PC-9 (cell line): ENCODE results near the gene MRPL17. TPM values are rescaled to one million over a fixed set of nuclear protein-coding genes. Genes with fewer than 3 reads are reported as not detected.

ENCODE experiments used
- BruUV-seq: library from RNA; stranded (reverse); fragments of 400-500 nt; replicated peaks from 2 replicates; lab custom pipeline; 2021; lab: Mats Ljungman, UMichigan
- CTCF ChIA-PET: fragments of 300-600 bp; sonication (Branson Sonifier 250); formaldehyde crosslinking; loops from one replicate; lab custom pipeline; 2022; ENCODE audit warnings: antibody characterized with exemption; lab: Charles Lee
- POLR2A ChIA-PET: fragments of 300-600 bp; sonication (Branson Sonifier 250); formaldehyde crosslinking; loops from one replicate; lab custom pipeline; 2022; ENCODE audit warnings: antibody characterized with exemption; ENCODE audit not compliant: unreplicated experiment; lab: Charles Lee
- DNase-seq, 2 experiments: peaks; one replicate each; pipeline versions ENCODE4 v3.0.0 to v3.0.0-alpha.2; 2015 to 2022; ENCODE audit warnings: mixed read lengths in 1 of 2
- H2AFZ ChIP-seq: fragments of 200-600 bp; sonication (generic); 2 replicates; pipeline ENCODE4 v1.8.1; 2017; ENCODE audit warnings: antibody characterized with exemption
- H3F3A ChIP-seq: fragments of 200-600 bp; sonication (generic); 2 replicates; pipeline ENCODE4 v1.8.1; 2017; ENCODE audit warnings: antibody characterized with exemption, mild to moderate bottlenecking, low read depth; ENCODE audit not compliant: insufficient read depth
- H3K27ac ChIP-seq: fragments of 200-600 bp; sonication (generic); 2 replicates; pipeline ENCODE4 v1.6.1; 2016; ENCODE audit warnings: mixed run types
- H3K27me3 ChIP-seq: fragments of 200-600 bp; sonication (generic); 2 replicates; pipeline ENCODE4 v1.6.1; 2016; ENCODE audit warnings: low read depth, mixed run types; ENCODE audit not compliant: insufficient read depth
- H3K36me3 ChIP-seq: fragments of 200-600 bp; sonication (generic); 2 replicates; pipeline ENCODE4 v1.6.1; 2016; ENCODE audit warnings: low read depth, mixed run types
- H3K4me1 ChIP-seq: fragments of 200-600 bp; sonication (generic); replicated peaks from 2 replicates; pipeline ENCODE4 v1.6.1; 2016; ENCODE audit warnings: mixed run types; ENCODE audit not compliant: insufficient read depth
- H3K4me2 ChIP-seq: fragments of 200-600 bp; sonication (generic); 2 replicates; pipeline ENCODE4 v1.6.1; 2017; ENCODE audit warnings: mixed run types
- H3K4me3 ChIP-seq: fragments of 200-600 bp; sonication (generic); 2 replicates; pipeline ENCODE4 v1.6.1; 2016; ENCODE audit warnings: mixed run types
- H3K79me2 ChIP-seq: fragments of 200-600 bp; sonication (generic); 2 replicates; pipeline ENCODE4 v1.6.1; 2017; ENCODE audit warnings: low read depth, mixed run types
- H3K9me2 ChIP-seq: fragments of 200-600 bp; sonication (generic); 2 replicates; pipeline ENCODE4 v1.8.1; 2017; ENCODE audit warnings: mild to moderate bottlenecking; ENCODE audit not compliant: insufficient read depth
- H3K9me3 ChIP-seq: fragments of 200-600 bp; sonication (generic); 2 replicates; pipeline ENCODE4 v1.8.1; 2016; ENCODE audit warnings: low read depth; ENCODE audit not compliant: insufficient read depth
- H4K20me1 ChIP-seq: fragments of 200-600 bp; sonication (generic); 2 replicates; pipeline ENCODE4 v1.8.1; 2017; ENCODE audit not compliant: insufficient read depth
- EZH2 ChIP-seq: fragments of 200-600 bp; sonication (generic); IDR thresholded peaks from 2 replicates; pipeline ENCODE4 v1.8.0; 2017; ENCODE audit warnings: antibody characterized with exemption, low read depth
- intact Hi-C: fragments of 100-400 bp; cut with micrococcal nuclease; formaldehyde crosslinking; loops from one replicate; pipeline ENCODE4 v1.10.0; 2022; ENCODE audit not compliant: unreplicated experiment
- total RNA-seq: library from RNA; stranded (reverse); gene quantifications from 2 replicates; pipeline ENCODE4 v1.2.3, GENCODE V29; 2021
- TF ChIP-seq, protein P1 (sequence below): fragments of 200-600 bp; sonication (generic); conservative IDR thresholded peaks from 2 replicates; pipeline ENCODE4 v1.6.1; 2017; ENCODE audit warnings: mixed run types, antibody characterized with exemption, mild to moderate bottlenecking, moderate library complexity

The MRPL17 gene
- total RNA-seq, 1 experiment from 2014 or later, result 35.5 TPM

GRCh38 chr11:6653097-6653496, 30.0 kb downstream of the MRPL17 start:
- Histone ChIP-seq H3K4me2 (no peak overlapping the region), H4K20me1 (no peaks in the 10 kb centered on the region), H3K36me3 (no peaks in the 10 kb centered on the region), H3K27ac (no peak overlapping the region), H3K27me3 (peaks cover 2% of the 10 kb centered on the region; the same call in 1 of the 2 replicates), H3F3A (no peaks in the 10 kb centered on the region), H3K79me2 (no peaks in the 10 kb centered on the region), H3K9me3 (no peaks in the 10 kb centered on the region), H2AFZ (no peak overlapping the region), H3K9me2 (no peaks in the 10 kb centered on the region), H3K4me3 (no peak overlapping the region), H3K4me1 (no peaks in the 10 kb centered on the region)
- TF ChIP-seq, protein P1, sequence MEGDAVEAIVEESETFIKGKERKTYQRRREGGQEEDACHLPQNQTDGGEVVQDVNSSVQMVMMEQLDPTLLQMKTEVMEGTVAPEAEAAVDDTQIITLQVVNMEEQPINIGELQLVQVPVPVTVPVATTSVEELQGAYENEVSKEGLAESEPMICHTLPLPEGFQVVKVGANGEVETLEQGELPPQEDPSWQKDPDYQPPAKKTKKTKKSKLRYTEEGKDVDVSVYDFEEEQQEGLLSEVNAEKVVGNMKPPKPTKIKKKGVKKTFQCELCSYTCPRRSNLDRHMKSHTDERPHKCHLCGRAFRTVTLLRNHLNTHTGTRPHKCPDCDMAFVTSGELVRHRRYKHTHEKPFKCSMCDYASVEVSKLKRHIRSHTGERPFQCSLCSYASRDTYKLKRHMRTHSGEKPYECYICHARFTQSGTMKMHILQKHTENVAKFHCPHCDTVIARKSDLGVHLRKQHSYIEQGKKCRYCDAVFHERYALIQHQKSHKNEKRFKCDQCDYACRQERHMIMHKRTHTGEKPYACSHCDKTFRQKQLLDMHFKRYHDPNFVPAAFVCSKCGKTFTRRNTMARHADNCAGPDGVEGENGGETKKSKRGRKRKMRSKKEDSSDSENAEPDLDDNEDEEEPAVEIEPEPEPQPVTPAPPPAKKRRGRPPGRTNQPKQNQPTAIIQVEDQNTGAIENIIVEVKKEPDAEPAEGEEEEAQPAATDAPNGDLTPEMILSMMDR, result no peak
- no TSS peak for BruUV-seq
- POLR2A ChIA-PET, result interaction anchor here (0.6 kb wide), 1 partner anchor 440 kb away, joined by 3 read pairs; no protein-coding TSS in a partner anchor
- no peak for DNase-seq
- intact Hi-C loops, result no loop called here
- CTCF ChIA-PET, result no interaction called here

DNA sequence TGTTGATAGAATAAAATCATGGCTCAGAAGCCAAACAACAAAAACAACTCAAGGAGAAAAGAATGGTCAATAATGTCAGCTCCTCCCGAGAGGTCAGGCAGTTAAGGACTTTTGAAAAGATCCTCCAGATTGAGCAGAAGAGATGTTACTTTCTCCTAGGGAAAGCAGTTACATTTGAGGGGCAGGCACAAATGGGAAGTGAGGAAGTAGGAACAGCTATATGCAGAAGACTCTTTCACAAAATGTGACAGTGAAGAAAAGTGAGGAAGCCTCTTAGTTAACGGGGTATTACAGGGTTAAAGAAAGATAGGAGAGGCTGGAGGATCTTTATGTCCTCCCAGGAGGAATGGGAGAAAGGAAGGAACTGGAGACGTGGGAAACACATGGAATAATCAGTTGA, 31.0 kb downstream of the MRPL17 start:
- CTCF ChIA-PET, result no interaction called here
- H3K4me1 ChIP-seq, result no peaks in the 10 kb centered on the region
- no peaks in the 10 kb centered on the region for H3K36me3 ChIP-seq
- no peaks in the 10 kb centered on the region for H3F3A ChIP-seq
- no peak overlapping the region for H3K4me2 ChIP-seq
- POLR2A ChIA-PET, result interaction anchor here (0.6 kb wide), 2 partner anchors 33 to 440 kb away, joined by 3 read pairs; partner anchors contain the start of gene TPP1
- H3K79me2 ChIP-seq, result no peaks in the 10 kb centered on the region
- no peak for DNase-seq
- H3K9me3 ChIP-seq, result no peaks in the 10 kb centered on the region
- no peaks in the 10 kb centered on the region for H4K20me1 ChIP-seq
- no peak for TF ChIP-seq EZH2
- TF ChIP-seq, protein P1, result no peak
- H2AFZ ChIP-seq, result no peak overlapping the region
- no TSS peak for BruUV-seq
- intact Hi-C loops, result no loop called here
- no peak overlapping the region for H3K4me3 ChIP-seq
- H3K27me3 ChIP-seq, result peaks cover 2% of the 10 kb centered on the region; the same call in 1 of the 2 replicates
- no peaks in the 10 kb centered on the region for H3K9me2 ChIP-seq
- H3K27ac ChIP-seq, result no peak overlapping the region

DNA sequence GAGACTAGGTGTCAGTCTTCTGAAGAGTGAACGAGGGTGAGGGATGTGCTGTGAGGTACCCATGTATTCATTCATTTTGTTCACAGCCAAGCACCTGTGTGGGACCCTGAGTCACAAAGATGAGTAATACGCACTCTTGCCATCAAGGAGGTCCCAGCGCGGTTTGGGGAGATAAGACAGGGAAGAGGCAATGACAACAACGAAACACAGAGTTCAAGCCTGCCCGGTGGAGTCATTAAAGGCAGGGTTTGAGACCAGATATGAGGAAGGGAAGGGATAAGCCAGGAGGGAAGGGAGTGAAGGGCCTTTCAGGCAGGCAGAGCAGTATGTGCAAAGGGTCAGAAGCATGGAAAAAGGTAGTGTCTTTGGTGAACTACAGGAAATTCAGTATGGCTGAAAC, 32.2 kb downstream of the MRPL17 start:
- Histone ChIP-seq H3F3A (no peaks in the 10 kb centered on the region), H4K20me1 (no peaks in the 10 kb centered on the region), H3K79me2 (no peaks in the 10 kb centered on the region), H2AFZ (no peak overlapping the region), H3K27me3 (peaks cover 2% of the 10 kb centered on the region; the same call in 1 of the 2 replicates), H3K4me1 (no peaks in the 10 kb centered on the region), H3K36me3 (no peaks in the 10 kb centered on the region), H3K27ac (no peak overlapping the region), H3K9me3 (no peaks in the 10 kb centered on the region), H3K4me2 (no peak overlapping the region), H3K4me3 (no peak overlapping the region), H3K9me2 (no peaks in the 10 kb centered on the region)
- TF ChIP-seq, protein P1, result no peak
- no peak for TF ChIP-seq EZH2
- ChIA-PET POLR2A (no interaction called here), CTCF (no interaction called here)
- BruUV-seq, result no TSS peak
- DNase-seq, result no peak
- intact Hi-C loops, result no loop called here
